Upper lobe of left lung (tissue), 4 donors: ENCODE results near the gene CCDC14.

Source experiments
- POLR2AphosphoS5 ChIP-seq, 2 donors: sonication (generic); formaldehyde crosslinking; IDR thresholded peaks; one replicate each; pipeline ENCODE4 v1.5.1; 2017; ENCODE audit warnings: antibody characterized with exemption in 2 of 2
- TF ChIP-seq, protein P1 (sequence below), 6 experiments: fragments of 450-650 bp in 4 of 6; fragments of 200-600 bp in 2 of 6; sonication (generic) in 2 of 6; IDR thresholded peaks; one replicate each; pipeline ENCODE4 v1.5.1; 2016 to 2019; ENCODE audit warnings: antibody characterized with exemption in 6 of 6

DNA sequence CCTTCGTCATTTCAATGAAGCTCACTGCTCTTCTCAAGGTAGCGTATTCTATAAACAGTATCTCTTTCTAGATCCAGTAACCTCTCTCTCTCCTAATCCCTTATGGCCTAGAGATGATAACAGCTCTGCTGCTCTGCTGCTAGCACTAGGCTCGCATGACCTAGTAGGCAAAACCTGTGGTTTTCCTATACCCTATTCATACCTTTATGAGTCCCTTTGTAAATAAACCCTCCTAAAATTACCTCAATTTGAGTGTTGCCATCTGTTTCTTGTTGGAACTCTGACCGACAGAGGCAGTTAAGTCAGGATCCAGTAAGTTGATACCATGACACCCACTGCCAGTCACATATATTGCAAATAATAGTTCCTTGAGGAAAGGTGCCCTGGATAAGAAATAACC is 7.3 kb downstream of the CCDC14 start:
- TF ChIP-seq, protein P1, sequence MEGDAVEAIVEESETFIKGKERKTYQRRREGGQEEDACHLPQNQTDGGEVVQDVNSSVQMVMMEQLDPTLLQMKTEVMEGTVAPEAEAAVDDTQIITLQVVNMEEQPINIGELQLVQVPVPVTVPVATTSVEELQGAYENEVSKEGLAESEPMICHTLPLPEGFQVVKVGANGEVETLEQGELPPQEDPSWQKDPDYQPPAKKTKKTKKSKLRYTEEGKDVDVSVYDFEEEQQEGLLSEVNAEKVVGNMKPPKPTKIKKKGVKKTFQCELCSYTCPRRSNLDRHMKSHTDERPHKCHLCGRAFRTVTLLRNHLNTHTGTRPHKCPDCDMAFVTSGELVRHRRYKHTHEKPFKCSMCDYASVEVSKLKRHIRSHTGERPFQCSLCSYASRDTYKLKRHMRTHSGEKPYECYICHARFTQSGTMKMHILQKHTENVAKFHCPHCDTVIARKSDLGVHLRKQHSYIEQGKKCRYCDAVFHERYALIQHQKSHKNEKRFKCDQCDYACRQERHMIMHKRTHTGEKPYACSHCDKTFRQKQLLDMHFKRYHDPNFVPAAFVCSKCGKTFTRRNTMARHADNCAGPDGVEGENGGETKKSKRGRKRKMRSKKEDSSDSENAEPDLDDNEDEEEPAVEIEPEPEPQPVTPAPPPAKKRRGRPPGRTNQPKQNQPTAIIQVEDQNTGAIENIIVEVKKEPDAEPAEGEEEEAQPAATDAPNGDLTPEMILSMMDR (IDR thresholded peaks at IDR 0.05) = no peak
- no peak for TF ChIP-seq POLR2AphosphoS5 (IDR thresholded peaks at IDR 0.05)
